Activated T-helper 9 cell treated with anti-CD3 and anti-CD28 coated beads, Interleukin-2, amount 50 U/mL, for 16 hours (primary cell): ENCODE data around the gene GCSH.
"Not testable (repeated sequence)": the region's sequence is repeated elsewhere in the genome, so short reads cannot be mapped to it uniquely, and the experiment has no call there.

ENCODE experiments used
- DNase-seq: peaks from one replicate; pipeline ENCODE4 v3.0.0-alpha.2; 2020; ENCODE audit warnings: low read depth

GCSH gene

GRCh38 chr16:81095953-81096714, at the start of gene GCSH:
Gene GCSH, minus strand, starts transcription at chr16:81096395. Its CDS starts 117 bp downstream, at chr16:81096278.
- DNase-seq = peak; percentile 99

- no peak for DNase-seq
Observed at GRCh38 chr16:81143921-81144471, 47.8 kb upstream of the GCSH start.

GRCh38 chr16:81142864-81143263, 46.7 kb upstream of the GCSH start:
- DNase-seq = no peak

GRCh38 chr16:81140930-81141780, 45.0 kb upstream of the GCSH start:
- no peak for DNase-seq

- DNase-seq = no peak
Observed at GRCh38 chr16:81138831-81139557, 42.8 kb upstream of the GCSH start.

GRCh38 chr16:81137754-81138153, 41.6 kb upstream of the GCSH start:
- no peak for DNase-seq

GRCh38 chr16:81136390-81137335, 40.5 kb upstream of the GCSH start:
- DNase-seq = no peak

- no peak for DNase-seq
Observed at GRCh38 chr16:81130126-81130525, 33.9 kb upstream of the GCSH start.

- DNase-seq = no peak
Observed at GRCh38 chr16:81128726-81129524, 32.7 kb upstream of the GCSH start.

GRCh38 chr16:81127051-81127450, 30.9 kb upstream of the GCSH start:
- no peak for DNase-seq

GRCh38 chr16:81123092-81123852, 27.1 kb upstream of the GCSH start:
- no peak for DNase-seq

- DNase-seq = no peak
Observed at GRCh38 chr16:81121474-81121990, 25.3 kb upstream of the GCSH start.

GRCh38 chr16:81117436-81117835, 21.2 kb upstream of the GCSH start:
- DNase-seq = no peak

GRCh38 chr16:81116285-81116684, 20.1 kb upstream of the GCSH start:
- no peak for DNase-seq

- DNase-seq = no peak
Observed at GRCh38 chr16:81112453-81112852, 16.3 kb upstream of the GCSH start.

- not testable (repeated sequence) for DNase-seq
Observed at GRCh38 chr16:81109274-81109673, 13.1 kb upstream of the GCSH start.

GRCh38 chr16:81107511-81107910, 11.3 kb upstream of the GCSH start:
- DNase-seq = no peak

GRCh38 chr16:81106826-81107503, 10.8 kb upstream of the GCSH start:
- DNase-seq = no peak

- no peak for DNase-seq
Observed at GRCh38 chr16:81105946-81106345, 9.8 kb upstream of the GCSH start.
